ENCODE measurements around the gene LYPD6.
"Not testable (repeated sequence)": the region's sequence is repeated elsewhere in the genome, so short reads cannot be mapped to it uniquely, and the experiment has no call there.

The LYPD6 gene

GRCh38 chr2:149330127-149331022, at the start of gene LYPD6:
Gene LYPD6, plus strand, starts transcription at chr2:149330587. Its CDS starts 107,122 bp downstream, at chr2:149437709.
- DNase-seq, result no peak

GRCh38 chr2:149281441-149281840, 48.9 kb upstream of the LYPD6 start:
- DNase-seq, result no peak

- DNase-seq, result no peak
Observed at GRCh38 chr2:149290662-149291061, 39.7 kb upstream of the LYPD6 start.

- DNase-seq, result no peak
Observed at GRCh38 chr2:149291881-149292280, 38.5 kb upstream of the LYPD6 start.

- no peak for DNase-seq
Observed at GRCh38 chr2:149296031-149296430, 34.4 kb upstream of the LYPD6 start.

GRCh38 chr2:149307014-149307413, 23.4 kb upstream of the LYPD6 start:
- DNase-seq, result no peak

- no peak for DNase-seq
Observed at GRCh38 chr2:149310349-149310748, 20.0 kb upstream of the LYPD6 start.

GRCh38 chr2:149312039-149312438, 18.3 kb upstream of the LYPD6 start:
- no peak for DNase-seq

GRCh38 chr2:149313512-149313972, 16.8 kb upstream of the LYPD6 start:
- DNase-seq, result no peak

GRCh38 chr2:149314687-149315086, 15.7 kb upstream of the LYPD6 start:
- no peak for DNase-seq

- DNase-seq, result no peak
Observed at GRCh38 chr2:149315461-149315860, 14.9 kb upstream of the LYPD6 start.

GRCh38 chr2:149318566-149318965, 11.8 kb upstream of the LYPD6 start:
- not testable (repeated sequence) for DNase-seq

GRCh38 chr2:149320362-149320761, 10.0 kb upstream of the LYPD6 start:
- no peak for DNase-seq

GRCh38 chr2:149329068-149329467, 1.3 kb upstream of the LYPD6 start:
- no peak for DNase-seq

GRCh38 chr2:149329489-149330126, 779 bp upstream of the LYPD6 start:
- no peak for DNase-seq

GRCh38 chr2:149331023-149331400, 625 bp downstream of the LYPD6 start:
- no peak for DNase-seq

GRCh38 chr2:149332364-149332763, 2.0 kb downstream of the LYPD6 start:
- DNase-seq, result no peak

- DNase-seq, result no peak
Observed at GRCh38 chr2:149333636-149334035, 3.2 kb downstream of the LYPD6 start.

- DNase-seq, result no peak
Observed at GRCh38 chr2:149334156-149334555, 3.8 kb downstream of the LYPD6 start.

GRCh38 chr2:149339324-149339723, 8.9 kb downstream of the LYPD6 start:
- no peak for DNase-seq

GRCh38 chr2:149342509-149342908, 12.1 kb downstream of the LYPD6 start:
- no peak for DNase-seq

- no peak for DNase-seq
Observed at GRCh38 chr2:149344105-149344504, 13.7 kb downstream of the LYPD6 start.

GRCh38 chr2:149346272-149346671, 15.9 kb downstream of the LYPD6 start:
- no peak for DNase-seq

- no peak for DNase-seq
Observed at GRCh38 chr2:149348291-149348690, 17.9 kb downstream of the LYPD6 start.
